ENCODE results near the gene ARHGAP25. TPM values are rescaled to one million over a fixed set of nuclear protein-coding genes. Genes with fewer than 3 reads are reported as not detected.
A peak's percentile ranks its signal among the peaks of the same experiment; 100 is the strongest.
"Not testable (repeated sequence)": the region's sequence is repeated elsewhere in the genome, so short reads cannot be mapped to it uniquely, and the experiment has no call there.

ARHGAP25 gene
- total RNA-seq, 1 experiment from 2014 or later: 172 TPM

- no peaks in the 10 kb centered on the region for H4K20me1 ChIP-seq (ENCODE audit: insufficient read depth, low read depth, low read length)
- peak overlapping the region; percentile 51; the same call in 1 of the 2 replicates for H3K27ac ChIP-seq (ENCODE audit: low read length)
- H3K27me3 ChIP-seq (ENCODE audit: low read length): no peaks in the 10 kb centered on the region
- no peak overlapping the region for H3K9ac ChIP-seq (ENCODE audit: low read length)
- H3K36me3 ChIP-seq (ENCODE audit: insufficient read depth, low read length): peaks cover 83% of the 10 kb centered on the region
- H3K4me3 ChIP-seq (ENCODE audit: low read length): no peak overlapping the region
- no peaks in the 10 kb centered on the region for H3K9me3 ChIP-seq (ENCODE audit: low read length)
- H2AFZ ChIP-seq (ENCODE audit: low read length): no peak overlapping the region
- H3K4me2 ChIP-seq (ENCODE audit: low read depth, low read length, poor library complexity, severe bottlenecking): no peak overlapping the region
- peaks cover 67% of the 10 kb centered on the region for H3K79me2 ChIP-seq (ENCODE audit: low read length)
- peaks cover 66% of the 10 kb centered on the region for H3K4me1 ChIP-seq (ENCODE audit: low read length)
- DNase-seq: no peak
- H3K9me2 ChIP-seq (replicated peaks; ENCODE audit: insufficient read depth, low read length): no peaks in the 10 kb centered on the region
These were observed 65.9 kb downstream of the ARHGAP25 start for GRCh38 chr2:68800517-68800916.

GRCh38 chr2:68802161-68802560 is 67.5 kb downstream of the ARHGAP25 start:
- not testable (repeated sequence) for H3K9me2 ChIP-seq (replicated peaks; ENCODE audit: insufficient read depth, low read length); H3K9me3 ChIP-seq (ENCODE audit: low read length); H3K9ac ChIP-seq (ENCODE audit: low read length); H4K20me1 ChIP-seq (ENCODE audit: insufficient read depth, low read depth, low read length); DNase-seq; H3K27me3 ChIP-seq (ENCODE audit: low read length); H2AFZ ChIP-seq (ENCODE audit: low read length); H3K4me3 ChIP-seq (ENCODE audit: low read length)
- Histone ChIP-seq H3K4me2 (ENCODE audit: low read depth, low read length, poor library complexity, severe bottlenecking) (peak overlapping the region; percentile 15), H3K4me1 (ENCODE audit: low read length) (peaks cover 71% of the 10 kb centered on the region), H3K79me2 (ENCODE audit: low read length) (peaks cover 54% of the 10 kb centered on the region), H3K27ac (ENCODE audit: low read length) (peak overlapping the region; percentile 74; the same call in 1 of the 2 replicates), H3K36me3 (ENCODE audit: insufficient read depth, low read length) (peaks cover 83% of the 10 kb centered on the region)

GRCh38 chr2:68805025-68805424 is 70.4 kb downstream of the ARHGAP25 start:
- Histone ChIP-seq H3K9ac (ENCODE audit: low read length) (no peak overlapping the region), H3K27me3 (ENCODE audit: low read length) (no peaks in the 10 kb centered on the region), H3K36me3 (ENCODE audit: insufficient read depth, low read length) (peaks cover 72% of the 10 kb centered on the region), H3K9me3 (ENCODE audit: low read length) (no peaks in the 10 kb centered on the region), H3K4me1 (ENCODE audit: low read length) (peaks cover 98% of the 10 kb centered on the region), H4K20me1 (ENCODE audit: insufficient read depth, low read depth, low read length) (no peaks in the 10 kb centered on the region), H2AFZ (ENCODE audit: low read length) (no peak overlapping the region), H3K27ac (ENCODE audit: low read length) (peak overlapping the region; percentile 74), H3K79me2 (ENCODE audit: low read length) (peaks cover 38% of the 10 kb centered on the region), H3K4me2 (ENCODE audit: low read depth, low read length, poor library complexity, severe bottlenecking) (no peak overlapping the region), H3K4me3 (ENCODE audit: low read length) (no peak overlapping the region), H3K9me2 (replicated peaks; ENCODE audit: insufficient read depth, low read length) (no peaks in the 10 kb centered on the region)
- no peak for DNase-seq

- H3K4me1 ChIP-seq (ENCODE audit: low read length): peaks cover 94% of the 10 kb centered on the region
- peaks cover 72% of the 10 kb centered on the region for H3K36me3 ChIP-seq (ENCODE audit: insufficient read depth, low read length)
- peaks cover 38% of the 10 kb centered on the region for H3K79me2 ChIP-seq (ENCODE audit: low read length)
- H3K9ac ChIP-seq (ENCODE audit: low read length): no peak overlapping the region
- no peak overlapping the region for H2AFZ ChIP-seq (ENCODE audit: low read length)
- H3K9me2 ChIP-seq (replicated peaks; ENCODE audit: insufficient read depth, low read length): no peaks in the 10 kb centered on the region
- H3K27ac ChIP-seq (ENCODE audit: low read length): peak overlapping the region; percentile 4; the same call in 1 of the 2 replicates
- no peaks in the 10 kb centered on the region for H3K27me3 ChIP-seq (ENCODE audit: low read length)
- H3K4me3 ChIP-seq (ENCODE audit: low read length): no peak overlapping the region
- H3K9me3 ChIP-seq (ENCODE audit: low read length): no peaks in the 10 kb centered on the region
- DNase-seq: no peak
- H3K4me2 ChIP-seq (ENCODE audit: low read depth, low read length, poor library complexity, severe bottlenecking): no peak overlapping the region
- H4K20me1 ChIP-seq (ENCODE audit: insufficient read depth, low read depth, low read length): no peaks in the 10 kb centered on the region
These were observed 72.0 kb downstream of the ARHGAP25 start for GRCh38 chr2:68806511-68807109.

- Histone ChIP-seq H3K27ac (ENCODE audit: low read length) (peak overlapping the region; percentile 92), H3K4me2 (ENCODE audit: low read depth, low read length, poor library complexity, severe bottlenecking) (no peak overlapping the region), H2AFZ (ENCODE audit: low read length) (no peak overlapping the region), H3K9me3 (ENCODE audit: low read length) (no peaks in the 10 kb centered on the region), H3K4me1 (ENCODE audit: low read length) (peaks cover 82% of the 10 kb centered on the region), H3K27me3 (ENCODE audit: low read length) (no peaks in the 10 kb centered on the region), H3K79me2 (ENCODE audit: low read length) (peaks cover 34% of the 10 kb centered on the region), H4K20me1 (ENCODE audit: insufficient read depth, low read depth, low read length) (no peaks in the 10 kb centered on the region), H3K9me2 (replicated peaks; ENCODE audit: insufficient read depth, low read length) (no peaks in the 10 kb centered on the region), H3K4me3 (ENCODE audit: low read length) (no peak overlapping the region), H3K36me3 (ENCODE audit: insufficient read depth, low read length) (peaks cover 76% of the 10 kb centered on the region), H3K9ac (ENCODE audit: low read length) (no peak overlapping the region)
- no peak for DNase-seq
These were observed 73.2 kb downstream of the ARHGAP25 start for GRCh38 chr2:68807821-68808266.

GRCh38 chr2:68809324-68810240 is 75.0 kb downstream of the ARHGAP25 start:
- Histone ChIP-seq H3K9me3 (ENCODE audit: low read length) (no peaks in the 10 kb centered on the region), H3K27me3 (ENCODE audit: low read length) (no peaks in the 10 kb centered on the region), H3K9ac (ENCODE audit: low read length) (peak overlapping the region; percentile 61), H3K4me2 (ENCODE audit: low read depth, low read length, poor library complexity, severe bottlenecking) (peak overlapping the region; percentile 62), H3K27ac (ENCODE audit: low read length) (peak overlapping the region; percentile 92), H3K79me2 (ENCODE audit: low read length) (peaks cover 35% of the 10 kb centered on the region), H4K20me1 (ENCODE audit: insufficient read depth, low read depth, low read length) (no peaks in the 10 kb centered on the region), H3K4me3 (ENCODE audit: low read length) (peak overlapping the region; percentile 33; the same call in 1 of the 2 replicates), H2AFZ (ENCODE audit: low read length) (no peak overlapping the region), H3K9me2 (replicated peaks; ENCODE audit: insufficient read depth, low read length) (no peaks in the 10 kb centered on the region), H3K36me3 (ENCODE audit: insufficient read depth, low read length) (peaks cover 78% of the 10 kb centered on the region), H3K4me1 (ENCODE audit: low read length) (peaks cover 65% of the 10 kb centered on the region)
- peak; percentile 81 for DNase-seq

DNA sequence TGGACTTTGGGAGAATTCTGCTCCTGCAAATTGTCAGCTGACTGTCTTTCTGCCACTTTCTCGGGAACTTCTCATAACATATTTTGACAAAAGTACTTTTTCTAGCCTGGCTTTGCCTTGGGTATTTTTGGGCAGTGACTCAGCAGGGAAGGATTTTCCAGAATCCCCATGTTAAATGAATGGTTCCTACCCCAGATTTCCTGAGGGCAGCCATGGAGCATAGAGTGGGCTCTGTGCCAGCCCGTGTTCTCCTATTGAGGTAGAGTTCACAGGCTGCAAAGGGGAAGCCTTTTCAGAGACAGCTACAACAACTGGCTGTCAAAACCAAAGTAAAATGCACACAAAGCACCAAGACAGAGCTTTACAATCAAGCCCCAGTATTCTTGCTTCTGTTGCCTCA is 76.8 kb downstream of the ARHGAP25 start:
- no peak for DNase-seq
- Histone ChIP-seq H3K4me1 (ENCODE audit: low read length) (peaks cover 47% of the 10 kb centered on the region), H3K9me3 (ENCODE audit: low read length) (no peaks in the 10 kb centered on the region), H3K4me2 (ENCODE audit: low read depth, low read length, poor library complexity, severe bottlenecking) (no peak overlapping the region), H3K27me3 (ENCODE audit: low read length) (no peaks in the 10 kb centered on the region), H3K79me2 (ENCODE audit: low read length) (peaks cover 33% of the 10 kb centered on the region), H3K36me3 (ENCODE audit: insufficient read depth, low read length) (peaks cover 78% of the 10 kb centered on the region), H3K4me3 (ENCODE audit: low read length) (no peak overlapping the region), H2AFZ (ENCODE audit: low read length) (no peak overlapping the region), H3K9me2 (replicated peaks; ENCODE audit: insufficient read depth, low read length) (no peaks in the 10 kb centered on the region), H3K27ac (ENCODE audit: low read length) (peak overlapping the region; percentile 92), H4K20me1 (ENCODE audit: insufficient read depth, low read depth, low read length) (no peaks in the 10 kb centered on the region), H3K9ac (ENCODE audit: low read length) (no peak overlapping the region)

GRCh38 chr2:68812251-68812650 is 77.6 kb downstream of the ARHGAP25 start:
- no peak for DNase-seq
- Histone ChIP-seq H3K27me3 (ENCODE audit: low read length) (no peaks in the 10 kb centered on the region), H3K4me1 (ENCODE audit: low read length) (peaks cover 38% of the 10 kb centered on the region), H3K4me2 (ENCODE audit: low read depth, low read length, poor library complexity, severe bottlenecking) (no peak overlapping the region), H3K9me2 (replicated peaks; ENCODE audit: insufficient read depth, low read length) (no peaks in the 10 kb centered on the region), H3K36me3 (ENCODE audit: insufficient read depth, low read length) (peaks cover 77% of the 10 kb centered on the region), H3K9ac (ENCODE audit: low read length) (no peak overlapping the region), H2AFZ (ENCODE audit: low read length) (no peak overlapping the region), H4K20me1 (ENCODE audit: insufficient read depth, low read depth, low read length) (no peaks in the 10 kb centered on the region), H3K27ac (ENCODE audit: low read length) (peak overlapping the region; percentile 92; the same call in 1 of the 2 replicates), H3K4me3 (ENCODE audit: low read length) (no peak overlapping the region), H3K79me2 (ENCODE audit: low read length) (peaks cover 30% of the 10 kb centered on the region), H3K9me3 (ENCODE audit: low read length) (no peaks in the 10 kb centered on the region)

Measured in Karpas-422 (cell line).